ENCODE measurements around the gene PLA2G4B.

The PLA2G4B gene

GRCh38 chr15:41816788-41817187, 21.9 kb upstream of the PLA2G4B start:
- Mint-ChIP-seq H3K27me3 (no peaks in the 10 kb centered on the region), H3K9me3 (no peaks in the 10 kb centered on the region), H3K4me3 (no peak overlapping the region), H3K27ac (no peak overlapping the region), H3K4me1 (ENCODE audit: low read depth) (no peaks in the 10 kb centered on the region), H3K36me3 (ENCODE audit: low read depth) (peaks cover 91% of the 10 kb centered on the region)
- DNase-seq = no peak

- no peak overlapping the region for H3K27ac Mint-ChIP-seq
- no peaks in the 10 kb centered on the region for H3K9me3 Mint-ChIP-seq
- peaks cover 89% of the 10 kb centered on the region for H3K36me3 Mint-ChIP-seq (ENCODE audit: low read depth)
Measured at GRCh38 chr15:41817327-41817726, 21.3 kb upstream of the PLA2G4B start.

GRCh38 chr15:41817781-41818180, 20.9 kb upstream of the PLA2G4B start:
- no peak overlapping the region for H3K27ac Mint-ChIP-seq
- H3K27me3 Mint-ChIP-seq = no peaks in the 10 kb centered on the region
- H3K36me3 Mint-ChIP-seq (ENCODE audit: low read depth) = peaks cover 88% of the 10 kb centered on the region
- no peaks in the 10 kb centered on the region for H3K4me1 Mint-ChIP-seq (ENCODE audit: low read depth)
- no peak overlapping the region for H3K4me3 Mint-ChIP-seq
- DNase-seq = no peak
- no peaks in the 10 kb centered on the region for H3K9me3 Mint-ChIP-seq

More at GRCh38 chr15:41817327-41817726, 21.3 kb upstream of the PLA2G4B start:
- Mint-ChIP-seq H3K27me3 (no peaks in the 10 kb centered on the region), H3K4me1 (ENCODE audit: low read depth) (no peaks in the 10 kb centered on the region), H3K4me3 (no peak overlapping the region)
- no peak for DNase-seq

GRCh38 chr15:41819455-41820050, 19.1 kb upstream of the PLA2G4B start:
- no peak overlapping the region for H3K27ac Mint-ChIP-seq
- peaks cover 91% of the 10 kb centered on the region for H3K36me3 Mint-ChIP-seq (ENCODE audit: low read depth)
- DNase-seq = no peak
- no peaks in the 10 kb centered on the region for H3K27me3 Mint-ChIP-seq
- no peaks in the 10 kb centered on the region for H3K4me1 Mint-ChIP-seq (ENCODE audit: low read depth)
- no peak overlapping the region for H3K4me3 Mint-ChIP-seq
- H3K9me3 Mint-ChIP-seq = no peaks in the 10 kb centered on the region

GRCh38 chr15:41820791-41821423, 17.7 kb upstream of the PLA2G4B start:
- H3K4me3 Mint-ChIP-seq = no peak overlapping the region
- H3K27me3 Mint-ChIP-seq = no peaks in the 10 kb centered on the region
- no peak overlapping the region for H3K27ac Mint-ChIP-seq
- H3K36me3 Mint-ChIP-seq (ENCODE audit: low read depth) = peaks cover 83% of the 10 kb centered on the region
- no peaks in the 10 kb centered on the region for H3K9me3 Mint-ChIP-seq
- DNase-seq = no peak
- H3K4me1 Mint-ChIP-seq (ENCODE audit: low read depth) = no peaks in the 10 kb centered on the region

GRCh38 chr15:41821831-41822230, 16.8 kb upstream of the PLA2G4B start:
- Mint-ChIP-seq H3K27ac (no peak overlapping the region), H3K4me1 (ENCODE audit: low read depth) (peaks cover 1% of the 10 kb centered on the region), H3K9me3 (no peaks in the 10 kb centered on the region), H3K36me3 (ENCODE audit: low read depth) (peaks cover 80% of the 10 kb centered on the region), H3K4me3 (no peak overlapping the region), H3K27me3 (no peaks in the 10 kb centered on the region)
- DNase-seq = no peak

- Mint-ChIP-seq H3K27me3 (no peaks in the 10 kb centered on the region), H3K36me3 (ENCODE audit: low read depth) (peaks cover 73% of the 10 kb centered on the region), H3K27ac (no peak overlapping the region), H3K4me1 (ENCODE audit: low read depth) (peaks cover 2% of the 10 kb centered on the region), H3K4me3 (no peak overlapping the region), H3K9me3 (no peaks in the 10 kb centered on the region)
- no peak for DNase-seq
Measured at GRCh38 chr15:41822471-41822870, 16.2 kb upstream of the PLA2G4B start.

GRCh38 chr15:41822957-41823356, 15.7 kb upstream of the PLA2G4B start:
- peaks cover 5% of the 10 kb centered on the region for H3K4me1 Mint-ChIP-seq (ENCODE audit: low read depth)
- DNase-seq = no peak
- peaks cover 70% of the 10 kb centered on the region for H3K36me3 Mint-ChIP-seq (ENCODE audit: low read depth)
- H3K27me3 Mint-ChIP-seq = no peaks in the 10 kb centered on the region
- H3K27ac Mint-ChIP-seq = no peak overlapping the region
- H3K4me3 Mint-ChIP-seq = no peak overlapping the region
- no peaks in the 10 kb centered on the region for H3K9me3 Mint-ChIP-seq

GRCh38 chr15:41823502-41823901, 15.1 kb upstream of the PLA2G4B start:
- Mint-ChIP-seq H3K4me3 (no peak overlapping the region), H3K27me3 (no peaks in the 10 kb centered on the region), H3K36me3 (ENCODE audit: low read depth) (peaks cover 68% of the 10 kb centered on the region), H3K9me3 (no peaks in the 10 kb centered on the region), H3K27ac (no peak overlapping the region), H3K4me1 (ENCODE audit: low read depth) (peaks cover 6% of the 10 kb centered on the region)
- no peak for DNase-seq

- Mint-ChIP-seq H3K36me3 (ENCODE audit: low read depth) (peaks cover 61% of the 10 kb centered on the region), H3K27ac (no peak overlapping the region), H3K4me1 (ENCODE audit: low read depth) (peaks cover 12% of the 10 kb centered on the region), H3K27me3 (no peaks in the 10 kb centered on the region), H3K9me3 (no peaks in the 10 kb centered on the region), H3K4me3 (no peak overlapping the region)
- no peak for DNase-seq
Measured at GRCh38 chr15:41824062-41824745, 14.4 kb upstream of the PLA2G4B start.

GRCh38 chr15:41825145-41825544, 13.5 kb upstream of the PLA2G4B start:
- Mint-ChIP-seq H3K27me3 (no peaks in the 10 kb centered on the region), H3K36me3 (ENCODE audit: low read depth) (peaks cover 54% of the 10 kb centered on the region), H3K27ac (no peak overlapping the region), H3K4me3 (no peak overlapping the region), H3K9me3 (no peaks in the 10 kb centered on the region), H3K4me1 (ENCODE audit: low read depth) (peaks cover 21% of the 10 kb centered on the region)
- DNase-seq = no peak

GRCh38 chr15:41825572-41826535, 12.8 kb upstream of the PLA2G4B start:
- no peaks in the 10 kb centered on the region for H3K27me3 Mint-ChIP-seq
- DNase-seq = no peak
- H3K27ac Mint-ChIP-seq = peak overlapping the region; percentile 2
- peaks cover 46% of the 10 kb centered on the region for H3K36me3 Mint-ChIP-seq (ENCODE audit: low read depth)
- no peak overlapping the region for H3K4me3 Mint-ChIP-seq
- H3K9me3 Mint-ChIP-seq = no peaks in the 10 kb centered on the region
- H3K4me1 Mint-ChIP-seq (ENCODE audit: low read depth) = peaks cover 26% of the 10 kb centered on the region

- H3K4me3 Mint-ChIP-seq = peak overlapping the region; percentile 83
- H3K27me3 Mint-ChIP-seq = no peaks in the 10 kb centered on the region
- no peak for DNase-seq
- H3K27ac Mint-ChIP-seq = peak overlapping the region; percentile 88
- no peaks in the 10 kb centered on the region for H3K9me3 Mint-ChIP-seq
- H3K36me3 Mint-ChIP-seq (ENCODE audit: low read depth) = peaks cover 48% of the 10 kb centered on the region
- peaks cover 42% of the 10 kb centered on the region for H3K4me1 Mint-ChIP-seq (ENCODE audit: low read depth)
Measured at GRCh38 chr15:41827290-41827879, 11.3 kb upstream of the PLA2G4B start.
